Testis (tissue), 3 donors: ENCODE measurements around the gene ZC3H7A. TPM values are rescaled to one million over a fixed set of nuclear protein-coding genes. Genes with fewer than 3 reads are reported as not detected.

ENCODE experiments used
- DNase-seq: peaks from one replicate; pipeline ENCODE4 v3.0.0-alpha.2; 2019
- H3K27ac ChIP-seq, 2 donors: fragments of 200-600 bp; sonication (generic); one replicate each; pipeline ENCODE4 v1.5.1; 2019
- H3K27me3 ChIP-seq: fragments of 200-600 bp; sonication (generic); one replicate; pipeline ENCODE4 v1.5.1; 2019
- H3K36me3 ChIP-seq: fragments of 200-600 bp; sonication (generic); one replicate; pipeline ENCODE4 v1.5.1; 2017; ENCODE audit warnings: low read depth; ENCODE audit errors: missing control alignments
- H3K4me1 ChIP-seq: fragments of 200-600 bp; sonication (generic); one replicate; pipeline ENCODE4 v1.5.1; 2019
- H3K4me3 ChIP-seq, 2 donors: fragments of 200-600 bp; sonication (generic); one replicate each; pipeline ENCODE4 v1.5.1; 2017 to 2019
- H3K9me3 ChIP-seq: fragments of 200-600 bp; sonication (generic); one replicate; pipeline ENCODE4 v1.5.1; 2017
- POLR2A ChIP-seq: fragments of 450-650 bp; IDR thresholded peaks from one replicate; pipeline ENCODE4 v1.6.1; 2017; ENCODE audit warnings: antibody characterized with exemption, mild to moderate bottlenecking, moderate library complexity
- WGBS, 2 donors: methylation state at CpG; one replicate each; pipeline ENCODE4 v1.1.5; 2018; 5-methylcytosine and 5-hydroxymethylcytosine counted together
- intact Hi-C: fragments of 100-400 bp; cut with DNase I; formaldehyde crosslinking; loops from one replicate; pipeline ENCODE4 v1.15.1; 2023; ENCODE audit warnings: low total_unique reads
- polyA plus RNA-seq: library from polyadenylated mRNA; stranded (reverse); fragments of 350-450 nt; fragmentation: Illumina TruSeq; extraction: RNeasy Lipid Tissue Mini Kit (QIAGEN cat#74804); gene quantifications from one replicate; pipeline ENCODE4 v1.2.3, GENCODE V29; 2014; ENCODE audit warnings: low read depth, low replicate concordance; ENCODE audit not compliant: insufficient read depth
- total RNA-seq, 2 donors: library from RNA; depleted of rRNA; stranded (reverse); fragments of >200 nt; gene quantifications; one replicate each; pipeline ENCODE4 v1.2.3, GENCODE V29; 2016
- TF ChIP-seq, protein P1 (sequence below), 3 experiments: fragments of 450-650 bp in 2 of 3; fragments of 200-600 bp in 1 of 3; sonication (generic) in 1 of 3; IDR thresholded peaks; one replicate each; pipeline ENCODE4 v1.5.1; 2016 to 2019; ENCODE audit warnings: antibody characterized with exemption in 3 of 3, mild to moderate bottlenecking in 2 of 3, moderate library complexity in 1 of 3

The ZC3H7A gene
- total and polyA plus RNA-seq, 3 donors from 2014 or later, result 24.6 to 48.8 (median 41.4) TPM

DNA sequence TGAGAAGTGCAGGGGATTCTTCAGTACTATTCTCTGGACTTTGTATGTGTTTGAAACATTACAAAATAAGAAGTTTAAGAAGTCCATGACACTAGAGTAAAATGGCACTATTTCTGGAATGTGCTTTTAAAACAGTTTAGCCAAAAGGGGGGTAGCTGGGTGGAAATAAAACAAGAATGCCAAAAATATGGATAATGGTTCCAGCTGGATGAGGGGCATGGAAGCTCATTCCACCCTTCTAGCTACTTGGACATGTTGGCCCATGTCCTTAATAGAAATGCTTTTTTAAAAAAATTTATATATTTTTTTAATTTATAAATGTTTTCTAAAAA is 13.1 kb downstream of the ZC3H7A start:
- H3K9me3 ChIP-seq, result no peaks in the 10 kb centered on the region
- H3K4me3 ChIP-seq, result no peak overlapping the region
- TF ChIP-seq, protein P1, sequence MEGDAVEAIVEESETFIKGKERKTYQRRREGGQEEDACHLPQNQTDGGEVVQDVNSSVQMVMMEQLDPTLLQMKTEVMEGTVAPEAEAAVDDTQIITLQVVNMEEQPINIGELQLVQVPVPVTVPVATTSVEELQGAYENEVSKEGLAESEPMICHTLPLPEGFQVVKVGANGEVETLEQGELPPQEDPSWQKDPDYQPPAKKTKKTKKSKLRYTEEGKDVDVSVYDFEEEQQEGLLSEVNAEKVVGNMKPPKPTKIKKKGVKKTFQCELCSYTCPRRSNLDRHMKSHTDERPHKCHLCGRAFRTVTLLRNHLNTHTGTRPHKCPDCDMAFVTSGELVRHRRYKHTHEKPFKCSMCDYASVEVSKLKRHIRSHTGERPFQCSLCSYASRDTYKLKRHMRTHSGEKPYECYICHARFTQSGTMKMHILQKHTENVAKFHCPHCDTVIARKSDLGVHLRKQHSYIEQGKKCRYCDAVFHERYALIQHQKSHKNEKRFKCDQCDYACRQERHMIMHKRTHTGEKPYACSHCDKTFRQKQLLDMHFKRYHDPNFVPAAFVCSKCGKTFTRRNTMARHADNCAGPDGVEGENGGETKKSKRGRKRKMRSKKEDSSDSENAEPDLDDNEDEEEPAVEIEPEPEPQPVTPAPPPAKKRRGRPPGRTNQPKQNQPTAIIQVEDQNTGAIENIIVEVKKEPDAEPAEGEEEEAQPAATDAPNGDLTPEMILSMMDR (IDR thresholded peaks at IDR 0.05), result no peak
- no peak for TF ChIP-seq POLR2A
- H3K36me3 ChIP-seq, result no peaks in the 10 kb centered on the region
- peak overlapping the region; percentile 81 to 82 for H3K27ac ChIP-seq
- H3K4me1 ChIP-seq, result peaks cover 41% of the 10 kb centered on the region
- no peaks in the 10 kb centered on the region for H3K27me3 ChIP-seq
- DNase-seq, result no peak
- intact Hi-C loops, result no loop called here

DNA sequence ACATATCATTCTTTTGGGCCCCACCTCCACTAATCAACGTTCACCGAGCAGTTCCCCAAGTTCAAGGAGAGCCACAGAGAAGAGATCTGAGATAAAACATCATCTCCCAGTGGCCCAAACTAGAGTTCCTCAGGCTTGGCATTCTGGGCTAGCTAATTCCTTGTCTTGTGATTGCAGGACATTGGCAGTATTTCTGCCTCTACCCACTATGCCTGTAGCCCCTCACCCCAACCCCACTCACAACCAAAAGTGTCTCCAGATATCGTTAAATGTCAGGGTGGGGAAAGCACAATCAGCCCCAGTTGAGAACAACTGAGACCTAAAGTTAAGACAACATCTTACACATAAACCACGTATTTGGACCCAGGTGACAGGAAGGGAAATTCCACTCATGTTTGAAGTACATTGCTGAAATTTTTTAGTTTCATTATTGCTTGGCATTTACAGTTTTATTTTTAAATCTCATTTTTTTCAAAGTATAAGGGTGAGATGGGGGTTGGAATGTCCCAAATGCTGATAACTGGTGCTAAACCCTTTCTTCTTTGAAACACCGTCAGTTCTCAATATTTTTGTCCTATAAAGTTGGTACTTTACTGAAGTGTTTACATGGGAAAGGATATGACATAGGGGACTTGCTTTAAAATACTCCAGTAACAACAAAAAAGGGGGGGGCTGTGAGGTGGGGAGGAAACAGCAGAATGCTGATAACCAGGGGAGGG is 13.6 kb downstream of the ZC3H7A start:
- Histone ChIP-seq H3K4me1 (peaks cover 41% of the 10 kb centered on the region), H3K27me3 (no peaks in the 10 kb centered on the region), H3K27ac (peak overlapping the region; percentile 81 to 82), H3K36me3 (no peaks in the 10 kb centered on the region), H3K4me3 (no peak overlapping the region), H3K9me3 (no peaks in the 10 kb centered on the region)
- TF ChIP-seq POLR2A, result no peak
- TF ChIP-seq, protein P1 (IDR thresholded peaks at IDR 0.05), result no peak
- intact Hi-C loops, result no loop called here
- no peak for DNase-seq
- 23 to 30% methylated on average over 5 of the region's 5 CpGs for WGBS, 2 donors

DNA sequence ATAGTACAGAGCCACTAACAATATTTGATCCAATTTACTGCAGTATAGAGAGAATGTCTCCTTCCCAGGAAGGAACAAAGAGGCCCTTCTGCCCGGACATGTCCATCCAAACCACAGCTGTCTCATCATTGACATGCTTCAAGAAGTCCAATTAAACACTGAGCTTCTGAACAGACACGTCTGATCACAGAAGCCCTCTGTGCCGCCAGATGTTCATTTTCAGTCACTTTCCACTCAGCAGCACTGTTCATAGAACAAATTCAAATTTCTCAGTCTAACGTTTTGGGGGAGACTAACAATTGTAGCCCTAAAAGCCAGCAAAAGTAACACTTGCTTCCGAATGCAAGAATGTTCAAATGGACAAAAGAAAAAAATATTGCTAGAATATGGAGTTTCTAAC is 15.3 kb downstream of the ZC3H7A start:
- peaks cover 41% of the 10 kb centered on the region for H3K4me1 ChIP-seq

DNA sequence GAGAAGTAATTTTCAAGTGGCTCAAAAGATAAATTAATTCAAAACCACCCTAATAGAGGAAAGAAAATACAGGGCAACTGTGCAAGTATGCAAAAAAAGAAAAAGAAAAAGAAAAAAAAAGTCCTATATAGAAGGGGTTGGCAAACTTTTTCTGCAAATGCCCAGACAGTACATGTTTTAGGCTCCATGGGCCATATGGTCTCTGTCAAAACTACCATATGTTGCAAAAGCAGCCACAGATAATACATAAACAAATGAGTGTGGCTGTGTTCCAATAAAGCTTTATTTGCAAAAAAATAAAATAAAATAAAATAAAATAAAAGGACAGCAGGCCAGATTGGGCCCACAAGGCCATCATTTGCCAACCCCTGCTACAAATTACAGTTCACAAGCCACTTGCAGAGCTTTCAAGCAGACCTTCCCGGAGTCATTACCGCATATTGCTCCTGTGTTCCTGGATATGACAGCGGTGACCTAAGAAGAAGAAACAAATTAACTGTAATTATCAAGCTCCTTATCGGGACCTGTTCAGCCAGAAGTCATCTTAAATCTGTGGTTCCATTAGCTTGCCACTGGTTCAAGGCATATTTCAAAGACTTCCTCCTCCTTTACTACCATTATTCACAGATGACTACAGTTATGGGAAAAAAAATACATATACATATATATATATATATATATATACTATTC is 15.9 kb downstream of the ZC3H7A start:
- 54 to 85% methylated on average over 4 of the region's 4 CpGs for WGBS, 2 donors
- Histone ChIP-seq H3K27me3 (no peaks in the 10 kb centered on the region), H3K27ac (peak overlapping the region in 1 of 2 donors; percentile 82), H3K36me3 (no peaks in the 10 kb centered on the region), H3K4me1 (peaks cover 37% of the 10 kb centered on the region), H3K4me3 (no peak overlapping the region), H3K9me3 (no peaks in the 10 kb centered on the region)
- DNase-seq, result no peak
- intact Hi-C loops, result no loop called here
- TF ChIP-seq, protein P1 (IDR thresholded peaks at IDR 0.05), result no peak
- TF ChIP-seq POLR2A, result no peak

More for the DNA sequence above, 15.3 kb downstream of the ZC3H7A start:
- H3K27me3 ChIP-seq, result no peaks in the 10 kb centered on the region
- H3K36me3 ChIP-seq, result no peaks in the 10 kb centered on the region
- intact Hi-C loops, result no loop called here
- H3K27ac ChIP-seq, result peak overlapping the region; percentile 61 to 82
- WGBS, 2 donors, result 32 to 47% methylated on average over 5 of the region's 5 CpGs
- TF ChIP-seq, protein P1 (IDR thresholded peaks at IDR 0.05), result no peak
- TF ChIP-seq POLR2A, result no peak
- no peaks in the 10 kb centered on the region for H3K9me3 ChIP-seq
- DNase-seq, result no peak
- no peak overlapping the region for H3K4me3 ChIP-seq

DNA sequence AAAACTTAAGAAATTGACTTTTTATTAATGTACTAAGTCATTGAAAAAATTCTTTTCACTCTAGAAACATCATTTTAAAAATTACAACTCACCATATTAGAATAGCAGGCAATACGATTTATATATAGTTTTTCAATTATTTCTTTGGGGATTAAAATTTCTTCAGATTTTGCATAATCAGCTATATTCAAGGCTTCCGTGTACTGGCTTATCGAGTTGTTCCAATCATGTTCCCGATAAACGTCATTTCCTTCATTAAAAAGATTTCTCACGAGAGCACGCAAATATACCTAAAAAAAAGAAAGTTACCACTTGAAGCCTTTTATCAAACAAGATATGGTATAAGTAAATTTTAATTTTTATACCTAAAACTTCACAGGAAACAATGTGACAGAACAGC is 18.0 kb downstream of the ZC3H7A start:
- Histone ChIP-seq H3K9me3 (no peaks in the 10 kb centered on the region), H3K27ac (no peak overlapping the region), H3K27me3 (no peaks in the 10 kb centered on the region), H3K4me3 (no peak overlapping the region), H3K4me1 (peaks cover 35% of the 10 kb centered on the region), H3K36me3 (no peaks in the 10 kb centered on the region)
- 91% methylated on average over 7 of the region's 7 CpGs for WGBS, 2 donors
- intact Hi-C loops, result no loop called here
- TF ChIP-seq, protein P1 (IDR thresholded peaks at IDR 0.05), result no peak
- no peak for DNase-seq
